AG09309 (cell line): ENCODE data around the gene MTF2.

Source experiments
- DNase-seq: peaks from one replicate; pipeline ENCODE4 v3.0.0-alpha.2; 2010; ENCODE audit warnings: low read depth
- H3K4me3 ChIP-seq: 2 replicates; pipeline ENCODE4 v1.5.1; 2011; ENCODE audit warnings: mild to moderate bottlenecking, low read depth, low read length, moderate library complexity; ENCODE audit not compliant: control insufficient read depth
- CTCF ChIP-seq: IDR thresholded peaks from 2 replicates; pipeline ENCODE4 v1.5.1; 2011; ENCODE audit warnings: mild to moderate bottlenecking, low read depth, low read length, inconsistent platforms; ENCODE audit not compliant: insufficient read depth, control insufficient read depth; ENCODE audit errors: missing control alignments

The MTF2 gene

GRCh38 chr1:93036672-93037071 is 42.4 kb upstream of the MTF2 start:
- H3K4me3 ChIP-seq = no peak overlapping the region
- no peak for DNase-seq
- no peak for TF ChIP-seq CTCF

- no peak for TF ChIP-seq CTCF
- DNase-seq = no peak
- H3K4me3 ChIP-seq = no peak overlapping the region
Observed at GRCh38 chr1:93042187-93043056, 36.7 kb upstream of the MTF2 start.

- no peak for TF ChIP-seq CTCF
- no peak for DNase-seq
- no peak overlapping the region for H3K4me3 ChIP-seq
Observed at GRCh38 chr1:93043057-93043557, 36.0 kb upstream of the MTF2 start.

- no peak overlapping the region for H3K4me3 ChIP-seq
- no peak for TF ChIP-seq CTCF
- no peak for DNase-seq
Observed at GRCh38 chr1:93047618-93048017, 31.5 kb upstream of the MTF2 start.

GRCh38 chr1:93051961-93052360 is 27.1 kb upstream of the MTF2 start:
- no peak for DNase-seq
- TF ChIP-seq CTCF = no peak
- no peak overlapping the region for H3K4me3 ChIP-seq

GRCh38 chr1:93056214-93056613 is 22.9 kb upstream of the MTF2 start:
- H3K4me3 ChIP-seq = no peak overlapping the region
- TF ChIP-seq CTCF = no peak
- DNase-seq = no peak
